ENCODE measurements around the gene ISOC1. TPM values are rescaled to one million over a fixed set of nuclear protein-coding genes. Genes with fewer than 3 reads are reported as not detected.

The ISOC1 gene
- total RNA-seq, 1 donor from 2014 or later, result 25.9 TPM

- Mint-ChIP-seq H3K4me1 (no peaks in the 10 kb centered on the region), H3K36me3 (ENCODE audit: low read depth) (no peaks in the 10 kb centered on the region), H3K4me3 (no peak overlapping the region), H3K9me3 (no peaks in the 10 kb centered on the region), H3K27me3 (ENCODE audit: low read depth) (no peaks in the 10 kb centered on the region), H3K27ac (ENCODE audit: unreplicated experiment) (no peak overlapping the region)
- TF ChIP-seq CTCF (conservative IDR thresholded peaks at IDR 0.05), result no peak
- no peak for DNase-seq (ENCODE audit: low read depth, low spot score)
Measured at GRCh38 chr5:129116797-129117196, 22.2 kb downstream of the ISOC1 start.

- H3K36me3 Mint-ChIP-seq (ENCODE audit: low read depth), result no peaks in the 10 kb centered on the region
- no peak overlapping the region for H3K27ac Mint-ChIP-seq (ENCODE audit: unreplicated experiment)
- DNase-seq (ENCODE audit: low read depth, low spot score), result no peak
- no peak overlapping the region for H3K4me3 Mint-ChIP-seq
- TF ChIP-seq CTCF (conservative IDR thresholded peaks at IDR 0.05), result no peak
- no peaks in the 10 kb centered on the region for H3K4me1 Mint-ChIP-seq
- no peaks in the 10 kb centered on the region for H3K27me3 Mint-ChIP-seq (ENCODE audit: low read depth)
- H3K9me3 Mint-ChIP-seq, result no peaks in the 10 kb centered on the region
Measured at GRCh38 chr5:129118405-129118804, 23.9 kb downstream of the ISOC1 start.

- H3K9me3 Mint-ChIP-seq, result no peaks in the 10 kb centered on the region
- no peak overlapping the region for H3K4me3 Mint-ChIP-seq
- TF ChIP-seq CTCF (conservative IDR thresholded peaks at IDR 0.05), result no peak
- no peaks in the 10 kb centered on the region for H3K36me3 Mint-ChIP-seq (ENCODE audit: low read depth)
- no peaks in the 10 kb centered on the region for H3K27me3 Mint-ChIP-seq (ENCODE audit: low read depth)
- DNase-seq (ENCODE audit: low read depth, low spot score), result no peak
- no peaks in the 10 kb centered on the region for H3K4me1 Mint-ChIP-seq
- H3K27ac Mint-ChIP-seq (ENCODE audit: unreplicated experiment), result no peak overlapping the region
Measured at GRCh38 chr5:129118826-129119225, 24.3 kb downstream of the ISOC1 start.

GRCh38 chr5:129120158-129120581 lies 25.6 kb downstream of the ISOC1 start:
- Mint-ChIP-seq H3K4me1 (no peaks in the 10 kb centered on the region), H3K4me3 (no peak overlapping the region), H3K36me3 (ENCODE audit: low read depth) (no peaks in the 10 kb centered on the region), H3K27me3 (ENCODE audit: low read depth) (no peaks in the 10 kb centered on the region), H3K27ac (ENCODE audit: unreplicated experiment) (no peak overlapping the region), H3K9me3 (no peaks in the 10 kb centered on the region)
- DNase-seq (ENCODE audit: low read depth, low spot score), result no peak
- TF ChIP-seq CTCF (conservative IDR thresholded peaks at IDR 0.05), result no peak

- Mint-ChIP-seq H3K27me3 (ENCODE audit: low read depth) (no peaks in the 10 kb centered on the region), H3K4me3 (no peak overlapping the region), H3K4me1 (no peaks in the 10 kb centered on the region), H3K27ac (ENCODE audit: unreplicated experiment) (no peak overlapping the region), H3K9me3 (no peaks in the 10 kb centered on the region), H3K36me3 (ENCODE audit: low read depth) (no peaks in the 10 kb centered on the region)
- DNase-seq (ENCODE audit: low read depth, low spot score), result no peak
- no peak for TF ChIP-seq CTCF (conservative IDR thresholded peaks at IDR 0.05)
Measured at GRCh38 chr5:129122560-129122959, 28.0 kb downstream of the ISOC1 start.

- Mint-ChIP-seq H3K4me3 (no peak overlapping the region), H3K36me3 (ENCODE audit: low read depth) (no peaks in the 10 kb centered on the region), H3K4me1 (no peaks in the 10 kb centered on the region), H3K27ac (ENCODE audit: unreplicated experiment) (no peak overlapping the region), H3K9me3 (no peaks in the 10 kb centered on the region), H3K27me3 (ENCODE audit: low read depth) (no peaks in the 10 kb centered on the region)
- TF ChIP-seq CTCF (conservative IDR thresholded peaks at IDR 0.05), result no peak
- DNase-seq (ENCODE audit: low read depth, low spot score), result no peak
Measured at GRCh38 chr5:129124608-129125007, 30.1 kb downstream of the ISOC1 start.
